HG03457 (cell line): ENCODE results near the gene CAB39.
"Not testable (repeated sequence)": the region's sequence is repeated elsewhere in the genome, so short reads cannot be mapped to it uniquely, and the experiment has no call there.

Source experiments
- ATAC-seq: cut with Tn5 transposase; IDR thresholded peaks from one replicate; pipeline ENCODE4 v1.9.1; 2021; ENCODE audit warnings: moderate number of reproducible peaks; ENCODE audit not compliant: unreplicated experiment

The CAB39 gene

DNA sequence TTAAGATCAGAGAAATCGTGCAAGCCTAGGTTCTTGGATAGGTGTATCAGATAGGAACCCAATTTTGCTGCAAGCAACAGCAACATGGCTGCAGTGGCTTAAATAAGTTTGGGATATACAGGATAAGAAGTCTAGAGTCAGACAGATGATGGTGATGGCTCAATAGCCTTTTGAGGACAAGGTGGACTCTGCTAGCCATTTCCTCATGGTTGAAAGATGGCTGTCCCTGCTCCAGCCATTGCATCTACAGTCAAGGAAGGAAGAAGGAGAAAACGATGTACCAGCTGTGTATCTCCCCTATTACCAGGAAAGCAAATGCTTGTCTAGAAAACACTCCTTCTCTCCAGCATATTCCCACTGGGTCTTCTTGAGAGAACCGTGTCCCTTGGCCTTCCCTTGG lies 30.1 kb upstream of the CAB39 start:
- no peak for ATAC-seq

DNA sequence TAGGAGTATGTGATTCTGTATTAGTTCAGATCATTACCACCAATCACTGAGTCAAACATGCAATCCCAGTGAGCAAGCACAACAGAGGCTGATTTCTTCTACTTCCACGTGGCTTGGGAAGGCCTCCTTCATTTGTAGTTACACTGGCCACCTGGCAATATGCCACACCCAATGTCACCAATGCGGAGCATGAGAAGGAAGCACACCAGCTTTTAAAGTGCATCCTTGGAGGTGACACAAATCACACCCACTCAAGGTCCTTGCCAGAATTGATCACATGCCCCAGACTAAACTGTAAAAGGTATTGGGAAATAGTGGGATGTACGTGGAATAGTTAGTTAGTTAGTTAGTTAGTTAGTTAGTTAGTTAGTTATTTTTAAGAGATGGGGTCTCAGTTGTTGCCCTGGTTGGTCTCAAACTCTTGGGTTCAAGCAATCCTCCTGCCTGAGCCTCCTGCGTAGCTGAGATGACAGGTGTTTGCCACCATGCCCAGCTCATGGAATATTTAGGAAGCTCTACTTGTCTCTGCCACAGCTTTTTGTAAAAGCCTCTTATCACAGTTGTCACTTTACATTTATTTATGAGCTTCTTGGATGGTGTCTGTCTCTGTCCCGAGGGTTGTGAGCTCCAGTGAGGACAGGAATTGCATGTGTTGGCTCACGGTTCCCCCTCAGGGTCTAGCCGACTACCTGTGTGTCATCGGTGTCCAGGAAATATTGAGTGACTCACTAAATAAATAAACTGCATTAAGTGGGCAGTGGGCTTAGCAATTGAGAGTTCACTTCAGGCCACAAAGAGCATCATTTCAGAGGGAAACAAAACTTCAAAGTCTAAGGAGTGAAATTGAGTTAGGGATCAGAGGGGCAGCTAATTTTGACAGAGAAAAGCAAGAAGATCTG lies 28.1 kb upstream of the CAB39 start:
- ATAC-seq: no peak

- ATAC-seq: no peak
Measured at GRCh38 chr2:230685178-230685577, 27.5 kb upstream of the CAB39 start.

GRCh38 chr2:230687498-230687897 lies 25.1 kb upstream of the CAB39 start:
- no peak for ATAC-seq

GRCh38 chr2:230688490-230688889 lies 24.2 kb upstream of the CAB39 start:
- no peak for ATAC-seq

DNA sequence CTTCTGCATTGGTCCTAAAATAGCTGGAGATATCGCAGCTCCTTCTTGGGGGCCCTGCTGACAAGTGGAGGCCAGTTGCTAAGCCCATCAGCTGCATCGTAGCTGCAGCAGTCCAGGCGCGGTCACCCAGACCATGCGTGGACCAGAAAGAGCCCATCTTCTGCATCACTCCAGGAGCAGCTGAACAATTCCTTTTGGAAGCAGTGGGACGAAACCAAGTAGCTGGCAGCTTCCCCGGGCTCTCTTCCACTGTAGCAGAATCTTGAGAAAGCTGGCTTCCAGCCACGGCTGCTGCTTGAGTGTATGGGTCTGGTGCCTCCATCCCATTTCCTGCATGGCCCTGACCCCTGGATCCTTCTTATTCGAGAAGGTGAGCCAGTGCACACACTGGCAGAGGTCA lies 22.2 kb upstream of the CAB39 start:
- ATAC-seq: no peak

- no peak for ATAC-seq
Measured at GRCh38 chr2:230691005-230691647, 21.5 kb upstream of the CAB39 start.

DNA sequence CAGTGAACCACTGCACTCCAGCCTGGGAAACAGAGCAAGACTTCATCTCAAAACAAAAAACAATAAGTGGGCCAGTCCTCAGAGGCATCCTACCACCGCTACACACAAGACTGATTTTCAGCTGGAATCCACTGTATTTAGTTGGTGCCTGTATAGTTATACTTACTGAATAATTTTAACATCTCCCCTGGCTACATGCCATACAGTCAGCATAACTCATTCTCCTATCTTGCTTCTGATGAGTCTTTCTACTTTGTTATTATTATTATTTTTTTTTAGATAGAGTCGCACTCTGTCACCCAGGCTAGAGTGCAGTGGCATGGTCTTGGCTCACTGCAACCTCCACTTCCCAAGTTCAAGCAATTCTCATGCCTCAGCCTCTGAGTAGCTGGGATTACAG lies 19.9 kb upstream of the CAB39 start:
- no peak for ATAC-seq

GRCh38 chr2:230693411-230693810 lies 19.2 kb upstream of the CAB39 start:
- no peak for ATAC-seq

GRCh38 chr2:230694241-230694640 lies 18.4 kb upstream of the CAB39 start:
- no peak for ATAC-seq

DNA sequence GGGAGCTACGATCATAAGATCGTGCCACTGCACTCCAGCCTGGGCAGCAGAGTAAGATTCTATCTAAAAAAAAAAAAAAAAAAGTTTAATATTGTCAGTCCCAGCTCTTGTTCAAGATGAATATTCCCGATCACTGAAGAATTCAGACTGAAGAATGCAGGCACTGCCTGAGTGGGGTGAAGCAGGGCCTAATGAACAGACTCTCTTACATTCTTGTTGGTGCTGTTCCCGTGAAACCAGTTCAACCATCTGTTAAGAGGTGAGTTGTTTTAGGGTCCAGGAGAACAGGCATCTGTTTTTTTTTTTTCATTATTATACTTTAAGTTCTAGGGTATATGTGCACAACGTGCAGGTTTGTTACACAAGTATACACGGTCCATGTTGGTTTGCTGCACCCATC lies 17.1 kb upstream of the CAB39 start:
- no peak for ATAC-seq

DNA sequence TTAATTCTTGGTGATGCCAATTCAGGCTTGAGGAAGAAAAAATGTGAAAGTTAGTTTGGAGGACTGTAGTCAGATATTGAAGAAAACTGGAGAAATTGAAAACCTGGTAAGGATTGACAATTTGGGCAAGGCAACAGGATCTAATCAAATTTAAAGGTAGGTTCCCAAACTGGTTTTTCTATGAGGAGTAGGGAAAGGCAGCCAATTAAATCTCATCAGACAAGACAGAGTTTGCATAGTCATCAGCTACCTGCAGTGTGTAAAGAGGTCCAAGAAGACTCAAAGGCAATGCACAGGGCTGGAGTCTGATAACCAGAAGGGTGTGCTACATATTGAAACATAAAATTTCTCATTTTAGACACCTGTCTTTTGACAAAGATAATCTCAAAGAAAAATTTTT lies 16.0 kb upstream of the CAB39 start:
- no peak for ATAC-seq

GRCh38 chr2:230697676-230698075 lies 15.0 kb upstream of the CAB39 start:
- ATAC-seq: no peak

DNA sequence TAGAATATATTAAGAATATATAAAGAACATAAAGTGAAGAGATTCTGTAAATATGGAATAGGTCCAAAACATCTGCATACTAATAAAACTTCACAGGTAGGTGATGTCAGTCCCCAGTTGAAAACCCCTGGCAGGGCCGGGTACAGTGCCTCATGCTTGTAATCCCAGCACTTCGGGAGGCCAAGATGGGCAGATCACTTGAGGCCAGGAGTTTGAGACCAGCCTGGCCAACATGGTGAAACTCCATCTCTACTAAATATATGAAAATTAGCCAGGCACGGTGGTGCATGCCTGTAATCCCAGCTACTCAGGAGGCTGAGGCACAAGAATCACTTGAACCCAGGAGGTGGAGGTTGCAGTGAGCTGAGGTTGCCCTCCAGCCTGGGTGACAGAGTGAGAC lies 13.9 kb upstream of the CAB39 start:
- not testable (repeated sequence) for ATAC-seq

DNA sequence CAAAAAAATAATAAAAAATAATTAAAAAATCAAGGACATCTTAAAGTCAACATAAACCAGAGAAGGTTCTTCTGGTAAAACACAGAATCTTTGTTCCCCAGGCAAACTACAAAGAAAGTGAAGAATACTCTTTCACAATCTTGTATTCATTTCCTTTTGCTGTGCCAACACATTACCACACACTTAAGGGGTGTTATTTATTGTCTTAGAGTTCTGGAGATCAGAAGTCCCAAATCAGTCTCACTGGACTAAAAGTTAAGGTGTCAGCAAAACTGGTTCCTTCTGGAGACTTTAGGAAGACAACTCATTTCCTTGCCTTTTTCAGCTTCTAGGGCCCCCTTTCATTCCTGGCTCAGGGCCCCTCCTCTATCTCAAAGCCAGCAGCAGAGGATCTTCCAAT lies 12.2 kb upstream of the CAB39 start:
- no peak for ATAC-seq

DNA sequence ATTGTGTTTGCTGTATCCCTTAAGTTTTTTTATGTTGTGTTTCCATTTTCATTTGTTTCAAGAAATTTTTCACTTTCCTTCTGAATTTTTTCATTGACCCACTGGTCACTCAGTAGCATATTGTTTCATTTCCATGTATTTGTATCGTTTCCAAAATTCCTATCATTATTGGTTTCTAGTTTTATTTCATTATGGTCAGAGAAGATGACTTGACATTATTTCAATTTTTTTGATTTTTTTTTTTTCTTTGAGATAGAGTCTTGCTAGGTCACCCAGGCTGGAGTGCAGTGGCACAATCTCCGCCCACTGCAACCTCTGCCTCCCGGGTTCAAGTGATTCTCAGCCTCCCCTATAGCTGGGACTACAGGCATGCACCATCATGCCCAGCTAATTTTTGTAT lies 11.3 kb upstream of the CAB39 start:
- ATAC-seq: no peak

- not testable (repeated sequence) for ATAC-seq
Measured at GRCh38 chr2:230702457-230702856, 10.2 kb upstream of the CAB39 start.

DNA sequence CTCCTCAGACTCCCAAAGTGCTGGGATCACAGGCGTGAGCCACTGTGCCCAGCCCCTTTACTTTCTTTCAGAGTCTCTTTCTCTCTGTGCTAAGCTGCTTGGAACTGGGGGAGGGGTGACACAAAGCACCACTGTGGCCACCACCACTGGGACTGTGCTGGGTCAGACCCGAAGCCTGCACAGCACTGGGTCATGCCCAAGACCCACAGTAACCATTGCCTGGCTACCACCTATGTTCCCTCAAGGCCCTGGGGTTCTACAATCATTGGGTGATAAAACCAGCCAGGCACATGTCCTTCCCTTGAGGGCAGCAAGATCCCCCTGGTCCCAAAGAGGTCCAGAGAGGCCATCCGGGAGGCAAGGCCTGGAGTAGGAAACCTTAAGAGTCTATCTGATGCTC lies 9.1 kb upstream of the CAB39 start:
- no peak for ATAC-seq

DNA sequence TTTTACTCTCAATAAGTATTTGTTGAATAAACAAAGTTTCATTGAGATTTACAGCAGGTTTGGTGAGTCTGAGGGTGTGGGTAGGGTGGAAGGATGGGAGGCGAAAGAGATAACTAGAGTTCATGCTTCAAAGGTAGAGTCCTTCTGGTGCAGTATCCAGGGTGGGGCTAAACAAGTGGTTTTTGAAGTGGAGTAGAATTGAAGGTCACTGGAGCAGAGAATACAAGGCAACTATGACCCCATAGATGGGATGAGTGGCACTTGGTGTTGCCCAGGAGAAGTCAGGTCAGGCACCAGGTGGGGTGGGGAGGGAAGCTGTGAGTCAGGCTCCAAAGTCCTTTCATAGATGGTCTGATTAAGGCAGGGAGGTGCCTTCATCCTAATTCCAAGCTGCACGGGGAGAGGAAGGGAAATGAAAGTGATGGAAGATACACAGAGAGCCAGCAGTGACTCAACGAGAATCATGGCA lies 6.6 kb upstream of the CAB39 start:
- no peak for ATAC-seq

DNA sequence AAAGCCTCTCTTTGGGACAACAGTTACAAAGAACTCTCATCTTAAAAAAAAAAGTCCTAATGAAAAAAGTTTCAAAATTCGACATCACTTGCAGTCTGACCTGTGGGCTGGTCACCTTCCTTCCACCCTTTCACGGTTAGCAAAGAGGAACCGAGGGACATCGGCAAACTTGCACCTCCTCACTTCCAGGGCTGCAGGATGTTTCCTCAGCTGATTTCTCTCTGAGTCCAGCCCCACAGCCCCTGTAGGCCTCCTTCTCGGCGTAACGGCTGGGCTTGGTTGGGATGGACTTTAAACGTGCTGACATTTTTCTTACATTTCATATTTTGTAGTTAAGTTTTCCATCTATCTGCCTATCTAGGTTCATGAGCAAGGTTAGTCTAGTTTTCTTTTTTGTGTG lies 5.7 kb upstream of the CAB39 start:
- ATAC-seq: no peak

GRCh38 chr2:230708204-230708603 lies 4.4 kb upstream of the CAB39 start:
- no peak for ATAC-seq

- no peak for ATAC-seq
Measured at GRCh38 chr2:230711224-230711623, 1.4 kb upstream of the CAB39 start.
